Fibroblast of lung (primary cell): ENCODE results near the gene IFITM5. TPM values are rescaled to one million over a fixed set of nuclear protein-coding genes. Genes with fewer than 3 reads are reported as not detected.
"Not testable (repeated sequence)": the region's sequence is repeated elsewhere in the genome, so short reads cannot be mapped to it uniquely, and the experiment has no call there.

ENCODE experiments used
- DNase-seq, 2 donors: peaks; one replicate each; pipeline versions ENCODE4 v3.0.0 to v3.0.0-alpha.2; 2010; ENCODE audit warnings: low read depth in 2 of 2
- H2AFZ ChIP-seq: 2 replicates; pipeline ENCODE4 v1.5.1; 2012; ENCODE audit warnings: low read length, control low read depth, inconsistent platforms
- H3K27ac ChIP-seq: 2 replicates; pipeline ENCODE4 v1.5.1; 2011; ENCODE audit warnings: low read length, control low read depth; ENCODE audit not compliant: insufficient read depth
- H3K27me3 ChIP-seq: 2 replicates; pipeline ENCODE4 v1.5.1; 2011; ENCODE audit warnings: mild to moderate bottlenecking, low read length; ENCODE audit not compliant: control insufficient read depth, insufficient read depth
- H3K36me3 ChIP-seq: 2 replicates; pipeline ENCODE4 v1.5.1; 2011; ENCODE audit warnings: low read length; ENCODE audit not compliant: control insufficient read depth, insufficient read depth
- H3K4me1 ChIP-seq: 2 replicates; pipeline ENCODE4 v1.5.1; 2011; ENCODE audit warnings: low read length; ENCODE audit not compliant: control insufficient read depth, insufficient read depth; ENCODE audit errors: extremely low read depth
- H3K4me2 ChIP-seq: 2 replicates; pipeline ENCODE4 v1.5.1; 2011; ENCODE audit warnings: low read length, control low read depth; ENCODE audit not compliant: insufficient read depth; ENCODE audit errors: extremely low read depth
- H3K4me3 ChIP-seq, 4 experiments: fragments of 200-600 bp in 1 of 4; sonication (generic) in 1 of 4; replicated peaks in 1 of 4; 2 replicates each; pipeline ENCODE4 v1.5.1; 2011 to 2016; ENCODE audit warnings: low read length in 4 of 4, low read depth in 3 of 4, mild to moderate bottlenecking in 3 of 4, control low read depth in 2 of 4, inconsistent platforms in 1 of 4, mixed read lengths in 1 of 4; ENCODE audit not compliant: insufficient read depth in 1 of 4; ENCODE audit errors: control extremely low read depth in 1 of 4
- H3K79me2 ChIP-seq: 2 replicates; pipeline ENCODE4 v1.5.1; 2012; ENCODE audit warnings: mild to moderate bottlenecking, low read length, inconsistent platforms; ENCODE audit not compliant: control insufficient read depth, insufficient read depth
- H3K9ac ChIP-seq: 2 replicates; pipeline ENCODE4 v1.5.1; 2011; ENCODE audit warnings: mild to moderate bottlenecking, low read length, control low read depth; ENCODE audit not compliant: insufficient read depth
- H3K9me3 ChIP-seq: 2 replicates; pipeline ENCODE4 v1.5.1; 2012; ENCODE audit warnings: low read depth, low read length; ENCODE audit not compliant: control insufficient read depth, insufficient read depth
- H4K20me1 ChIP-seq: 2 replicates; pipeline ENCODE4 v1.5.1; 2011; ENCODE audit warnings: low read length; ENCODE audit not compliant: control insufficient read depth, insufficient read depth; ENCODE audit errors: extremely low read depth
- CTCF ChIP-seq, 2 donors: IDR thresholded peaks in 1 of 2; conservative IDR thresholded peaks in 1 of 2; 1 replicate in 1 of 2; 2 replicates in 1 of 2; pipeline ENCODE4 v1.5.1; 2011 to 2012; ENCODE audit warnings: low read length in 2 of 2, control low read depth in 1 of 2, inconsistent platforms in 1 of 2, low read depth in 1 of 2, mild to moderate bottlenecking in 1 of 2
- EZH2 ChIP-seq: IDR thresholded peaks from 2 replicates; pipeline ENCODE4 v1.5.1; 2012; ENCODE audit warnings: low read length, control low read depth, mild to moderate bottlenecking; ENCODE audit errors: missing control alignments
- polyA plus RNA-seq, 2 donors: library from polyadenylated mRNA; depleted of rRNA in 1 of 2; stranded (reverse) in 1 of 2; unstranded in 1 of 2; fragments of >200 nt; gene quantifications; 2 replicates each; pipeline ENCODE4 v1.2.1, GENCODE V29; 2011 to 2012; ENCODE audit warnings: missing spikeins in 1 of 2
- total RNA-seq: library from RNA; depleted of rRNA; stranded (reverse); fragments of >200 nt; gene quantifications from 2 replicates; pipeline ENCODE4 v1.2.1, GENCODE V29; 2014

Gene IFITM5
- total and polyA plus RNA-seq, 2 donors (not counting 1 experiment from before 2014, with no cell fraction given), result 0.50 TPM; not detected in 1

- H3K36me3 ChIP-seq, H3K9me3 ChIP-seq, H4K20me1 ChIP-seq, H3K4me1 ChIP-seq, H3K27me3 ChIP-seq: not testable (repeated sequence)
- peak within 1 kb of the TSS; percentile 65 for H3K9ac ChIP-seq
- peak within 1 kb of the TSS; percentile 55 to 80 (median 72) for H3K4me3 ChIP-seq
- peaks cover 19% of the 10 kb centered on the region for H3K79me2 ChIP-seq
- H2AFZ ChIP-seq, result peak within 1 kb of the TSS; percentile 41
- peak within 1 kb of the TSS; percentile 86 for H3K27ac ChIP-seq
- peak; percentile 78 to 94 for DNase-seq
- TF ChIP-seq CTCF (conservative IDR thresholded peaks at IDR 0.05 in 1 of 2, IDR thresholded peaks at IDR 0.05 in 1 of 2; ENCODE audit: low read depth in 1 of 2, low read length in 2 of 2), result peak in 1 of 2 donors; percentile 5
- peak within 1 kb of the TSS; percentile 71 for H3K4me2 ChIP-seq
Measured at GRCh38 chr11:307766-308708, 8.7 kb upstream of the IFITM5 start, which contains the start of gene IFITM2. IFITM2 (plus strand) TSS chr11:307816; CDS start chr11:308193, 377 bp downstream.

- H4K20me1 ChIP-seq, result no peaks in the 10 kb centered on the region
- peaks cover 19% of the 10 kb centered on the region for H3K79me2 ChIP-seq
- no peak overlapping the region for H3K27ac ChIP-seq
- H3K27me3 ChIP-seq, result no peaks in the 10 kb centered on the region
- H3K4me1 ChIP-seq, result no peaks in the 10 kb centered on the region
- H3K9me3 ChIP-seq, result no peaks in the 10 kb centered on the region
- H3K9ac ChIP-seq, result no peak overlapping the region
- no peak overlapping the region for H3K4me3 ChIP-seq
- H3K4me2 ChIP-seq, result no peak overlapping the region
- H2AFZ ChIP-seq, result no peak overlapping the region
- no peak for DNase-seq
- no peak for TF ChIP-seq EZH2
- no peak for TF ChIP-seq CTCF (conservative IDR thresholded peaks at IDR 0.05 in 1 of 2, IDR thresholded peaks at IDR 0.05 in 1 of 2; ENCODE audit: low read depth in 1 of 2, low read length in 2 of 2)
- H3K36me3 ChIP-seq, result no peaks in the 10 kb centered on the region
Measured at GRCh38 chr11:306645-307371, 7.5 kb upstream of the IFITM5 start.

GRCh38 chr11:305844-306211, 6.5 kb upstream of the IFITM5 start:
- no peaks in the 10 kb centered on the region for H3K27me3 ChIP-seq
- H4K20me1 ChIP-seq, result no peaks in the 10 kb centered on the region
- H3K27ac ChIP-seq, result no peak overlapping the region
- H3K4me3 ChIP-seq, result no peak overlapping the region
- DNase-seq, result no peak
- H2AFZ ChIP-seq, result no peak overlapping the region
- H3K79me2 ChIP-seq, result peaks cover 19% of the 10 kb centered on the region
- H3K9ac ChIP-seq, result no peak overlapping the region
- H3K4me1 ChIP-seq, result no peaks in the 10 kb centered on the region
- TF ChIP-seq CTCF (conservative IDR thresholded peaks at IDR 0.05 in 1 of 2, IDR thresholded peaks at IDR 0.05 in 1 of 2; ENCODE audit: low read depth in 1 of 2, low read length in 2 of 2) (no peak), EZH2 (no peak)
- H3K9me3 ChIP-seq, result no peaks in the 10 kb centered on the region
- H3K36me3 ChIP-seq, result no peaks in the 10 kb centered on the region
- no peak overlapping the region for H3K4me2 ChIP-seq
